HEK293T (cell line): ENCODE data around the gene ADPGK.

Experiments
- CTBP1 ChIP-seq: fragments of 450-650 bp; IDR thresholded peaks from 2 replicates; pipeline ENCODE4 v1.6.1; 2016; ENCODE audit warnings: borderline replicate concordance
- FOXK2 ChIP-seq: fragments of 450-650 bp; IDR thresholded peaks from 2 replicates; pipeline ENCODE4 v1.6.1; 2016; ENCODE audit warnings: mild to moderate bottlenecking
- FOXM1 ChIP-seq: fragments of 450-650 bp; IDR thresholded peaks from 2 replicates; pipeline ENCODE4 v1.6.1; 2017; ENCODE audit warnings: mild to moderate bottlenecking, borderline replicate concordance
- SP1 ChIP-seq: fragments of 450-650 bp; IDR thresholded peaks from 2 replicates; pipeline ENCODE4 v1.6.1; 2017
- SUZ12 ChIP-seq: fragments of 450-650 bp; IDR thresholded peaks from 2 replicates; pipeline ENCODE4 v1.6.1; 2016; ENCODE audit warnings: mild to moderate bottlenecking

- no peak for TF ChIP-seq FOXM1
- TF ChIP-seq SP1 = no peak
- no peak for TF ChIP-seq CTBP1
- no peak for TF ChIP-seq FOXK2
- TF ChIP-seq SUZ12 = no peak
Measured at GRCh38 chr15:72825829-72826228, 42.3 kb upstream of the ADPGK start.
